Vagina (tissue), 2 donors: Measurements from ENCODE around the gene KMT2C. TPM values are rescaled to one million over a fixed set of nuclear protein-coding genes. Genes with fewer than 3 reads are reported as not detected.

ENCODE experiments used
- DNase-seq, 2 donors: peaks; one replicate each; pipeline ENCODE4 v3.0.0-alpha.2; 2017; ENCODE audit errors: extremely low spot score in 2 of 2
- H3K27ac ChIP-seq: fragments of 200-600 bp; sonication (generic); one replicate; pipeline ENCODE4 v1.5.1; 2019
- H3K27me3 ChIP-seq: fragments of 200-600 bp; sonication (generic); one replicate; pipeline ENCODE4 v1.5.1; 2019
- H3K36me3 ChIP-seq, 2 donors: fragments of 200-600 bp; sonication (generic); one replicate each; pipeline ENCODE4 v1.5.1; 2017 to 2019
- H3K4me1 ChIP-seq: fragments of 200-600 bp; sonication (generic); one replicate; pipeline ENCODE4 v1.5.1; 2019
- H3K4me3 ChIP-seq, 2 donors: fragments of 200-600 bp; sonication (generic); 1 replicate in 1 of 2; 2 replicates in 1 of 2; pipeline ENCODE4 v1.5.1; 2016 to 2019
- H3K9me3 ChIP-seq: fragments of 200-600 bp; sonication (generic); one replicate; pipeline ENCODE4 v1.5.1; 2019
- POLR2A ChIP-seq, 2 donors: fragments of 450-650 bp; IDR thresholded peaks; one replicate each; pipeline ENCODE4 v1.6.1; 2017; ENCODE audit warnings: antibody characterized with exemption in 2 of 2, mild to moderate bottlenecking in 2 of 2, moderate library complexity in 2 of 2
- POLR2AphosphoS5 ChIP-seq, 2 donors: sonication (generic); formaldehyde crosslinking; IDR thresholded peaks; one replicate each; pipeline ENCODE4 v1.9.0; 2017; ENCODE audit warnings: antibody characterized with exemption in 2 of 2, mild to moderate bottlenecking in 2 of 2, low read depth in 1 of 2; ENCODE audit not compliant: insufficient read depth in 1 of 2
- intact Hi-C: fragments of 100-400 bp; cut with DNase I; formaldehyde crosslinking; loops from one replicate; pipeline ENCODE4 v1.15.1; 2023
- total RNA-seq: library from RNA; depleted of rRNA; stranded (reverse); fragments of >200 nt; gene quantifications from one replicate; pipeline ENCODE4 v1.2.3, GENCODE V29; 2016
- TF ChIP-seq, protein P1 (sequence below), 3 experiments: fragments of 450-650 bp in 2 of 3; fragments of 200-600 bp in 1 of 3; sonication (generic) in 1 of 3; IDR thresholded peaks; one replicate each; pipeline ENCODE4 v1.5.1; 2017 to 2019; ENCODE audit warnings: antibody characterized with exemption in 3 of 3, mild to moderate bottlenecking in 2 of 3, moderate library complexity in 2 of 3

Gene KMT2C
- total RNA-seq, 1 donor from 2014 or later = 62.6 TPM

- Histone ChIP-seq H3K4me3 (no peak overlapping the region), H3K9me3 (no peaks in the 10 kb centered on the region), H3K4me1 (no peaks in the 10 kb centered on the region), H3K36me3 (peaks cover 0 to 75% of the 10 kb centered on the region in 2 donors), H3K27ac (no peak overlapping the region), H3K27me3 (no peaks in the 10 kb centered on the region)
- intact Hi-C loops = no loop called here
- TF ChIP-seq POLR2A (IDR thresholded peaks at IDR 0.05) = no peak
- TF ChIP-seq POLR2AphosphoS5 (IDR thresholded peaks at IDR 0.05; ENCODE audit: insufficient read depth in 1 of 2, low read depth in 1 of 2) = no peak
- TF ChIP-seq, protein P1, sequence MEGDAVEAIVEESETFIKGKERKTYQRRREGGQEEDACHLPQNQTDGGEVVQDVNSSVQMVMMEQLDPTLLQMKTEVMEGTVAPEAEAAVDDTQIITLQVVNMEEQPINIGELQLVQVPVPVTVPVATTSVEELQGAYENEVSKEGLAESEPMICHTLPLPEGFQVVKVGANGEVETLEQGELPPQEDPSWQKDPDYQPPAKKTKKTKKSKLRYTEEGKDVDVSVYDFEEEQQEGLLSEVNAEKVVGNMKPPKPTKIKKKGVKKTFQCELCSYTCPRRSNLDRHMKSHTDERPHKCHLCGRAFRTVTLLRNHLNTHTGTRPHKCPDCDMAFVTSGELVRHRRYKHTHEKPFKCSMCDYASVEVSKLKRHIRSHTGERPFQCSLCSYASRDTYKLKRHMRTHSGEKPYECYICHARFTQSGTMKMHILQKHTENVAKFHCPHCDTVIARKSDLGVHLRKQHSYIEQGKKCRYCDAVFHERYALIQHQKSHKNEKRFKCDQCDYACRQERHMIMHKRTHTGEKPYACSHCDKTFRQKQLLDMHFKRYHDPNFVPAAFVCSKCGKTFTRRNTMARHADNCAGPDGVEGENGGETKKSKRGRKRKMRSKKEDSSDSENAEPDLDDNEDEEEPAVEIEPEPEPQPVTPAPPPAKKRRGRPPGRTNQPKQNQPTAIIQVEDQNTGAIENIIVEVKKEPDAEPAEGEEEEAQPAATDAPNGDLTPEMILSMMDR (IDR thresholded peaks at IDR 0.05) = no peak
- DNase-seq = no peak
These were observed 255.8 kb downstream of the KMT2C start for GRCh38 chr7:152180048-152180447.

DNA sequence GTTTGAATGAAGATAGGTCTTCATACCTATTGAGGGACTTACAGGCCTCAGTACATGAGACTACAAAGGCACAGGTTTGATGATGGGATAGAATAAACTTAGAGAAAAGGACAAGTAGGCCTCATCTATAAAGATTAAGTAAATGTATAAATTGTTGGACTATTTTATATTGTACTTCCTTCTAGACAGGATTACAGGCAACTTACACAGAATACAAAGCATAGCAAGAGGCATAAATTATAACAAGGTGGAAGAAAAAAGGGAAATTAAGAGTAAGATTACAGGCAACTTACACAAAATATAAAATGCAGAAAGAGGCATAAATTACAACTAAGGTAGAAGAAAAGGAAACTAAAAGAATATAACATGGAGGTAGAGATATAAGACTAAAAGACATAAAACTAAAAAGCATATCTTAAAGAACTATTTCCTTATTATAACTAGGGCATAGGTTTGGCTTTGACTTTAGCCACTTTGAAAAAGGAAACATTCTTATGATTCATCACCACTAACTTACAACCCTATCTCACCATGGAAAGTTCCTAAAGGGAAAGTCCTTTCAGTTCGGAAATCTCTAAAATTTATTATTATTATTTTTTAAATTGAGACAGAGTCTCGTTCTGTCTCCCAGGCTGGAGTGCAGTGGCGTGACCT lies 257.3 kb downstream of the KMT2C start:
- Histone ChIP-seq H3K36me3 (peaks cover 0 to 78% of the 10 kb centered on the region in 2 donors), H3K4me3 (no peak overlapping the region), H3K27ac (no peak overlapping the region), H3K27me3 (no peaks in the 10 kb centered on the region), H3K4me1 (no peaks in the 10 kb centered on the region), H3K9me3 (no peaks in the 10 kb centered on the region)
- DNase-seq = no peak
- intact Hi-C loops = no loop called here
- TF ChIP-seq, protein P1 (IDR thresholded peaks at IDR 0.05) = no peak
- no peak for TF ChIP-seq POLR2A (IDR thresholded peaks at IDR 0.05)

DNA sequence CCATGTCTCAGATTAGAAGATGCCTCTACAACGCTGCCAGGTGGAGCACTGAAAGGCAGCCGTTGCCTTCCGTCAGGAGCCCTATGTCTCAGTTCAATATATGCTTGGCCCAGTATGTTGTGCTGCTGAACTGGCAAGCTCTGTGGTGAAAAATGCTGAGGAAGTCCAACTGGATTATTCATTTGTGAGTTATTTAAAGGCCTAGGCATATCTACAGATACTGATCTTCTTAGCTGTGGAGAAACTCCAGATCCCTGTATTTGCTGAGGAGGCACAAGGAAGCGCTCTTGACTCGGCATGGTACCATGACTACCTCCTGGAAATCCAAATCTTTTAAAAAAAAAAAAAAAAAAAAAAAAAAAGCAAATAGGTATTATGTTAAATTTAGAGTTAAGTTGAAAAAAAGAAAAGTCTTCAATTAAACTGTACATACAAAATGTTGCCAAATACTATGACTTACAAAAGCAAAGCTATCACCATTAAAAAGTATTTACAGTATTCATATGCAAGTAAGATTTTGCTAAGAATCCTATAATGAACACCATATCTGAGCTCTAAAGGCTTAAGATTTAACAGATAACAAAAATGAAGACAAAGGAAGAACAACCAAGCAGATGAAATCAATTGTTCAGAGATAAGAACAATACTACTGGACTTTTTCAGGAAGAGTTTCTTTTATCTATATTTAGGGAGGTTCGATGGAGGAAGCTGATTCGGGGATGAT lies 258.0 kb downstream of the KMT2C start:
- TF ChIP-seq, protein P1 (IDR thresholded peaks at IDR 0.05) = no peak
- TF ChIP-seq POLR2A (IDR thresholded peaks at IDR 0.05) (no peak), POLR2AphosphoS5 (IDR thresholded peaks at IDR 0.05; ENCODE audit: insufficient read depth in 1 of 2, low read depth in 1 of 2) (no peak)
- no peak overlapping the region for H3K4me3 ChIP-seq
- no peaks in the 10 kb centered on the region for H3K27me3 ChIP-seq
- no peaks in the 10 kb centered on the region for H3K4me1 ChIP-seq
- no peaks in the 10 kb centered on the region for H3K9me3 ChIP-seq
- H3K36me3 ChIP-seq = peaks cover 0 to 79% of the 10 kb centered on the region in 2 donors
- no peak for DNase-seq
- intact Hi-C loops = no loop called here
- no peak overlapping the region for H3K27ac ChIP-seq

DNA sequence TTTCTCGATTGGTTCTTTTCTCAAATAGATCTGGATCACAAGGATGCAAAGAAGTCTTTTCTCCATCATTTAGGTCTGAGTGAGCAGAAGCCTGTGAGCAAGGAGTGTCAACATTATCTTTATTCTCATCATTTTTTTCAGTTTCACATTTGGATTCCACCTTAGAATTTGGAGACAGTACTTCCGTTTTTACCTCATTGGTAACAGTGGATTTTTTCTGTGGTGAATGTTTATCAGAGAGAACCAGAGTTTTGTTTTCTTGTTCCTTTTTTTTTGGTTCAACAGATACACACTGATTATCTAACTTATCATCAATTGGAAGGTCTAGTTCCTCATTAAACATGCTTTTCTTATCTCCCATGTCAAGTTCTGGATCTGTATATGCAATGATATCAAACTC lies 259.0 kb downstream of the KMT2C start:
- TF ChIP-seq POLR2AphosphoS5 (IDR thresholded peaks at IDR 0.05; ENCODE audit: insufficient read depth in 1 of 2, low read depth in 1 of 2) = no peak
- no peak for TF ChIP-seq POLR2A (IDR thresholded peaks at IDR 0.05)
- TF ChIP-seq, protein P1 (IDR thresholded peaks at IDR 0.05) = no peak
- Histone ChIP-seq H3K36me3 (peaks cover 0 to 79% of the 10 kb centered on the region in 2 donors), H3K4me3 (no peak overlapping the region)

More for the DNA sequence above, 259.0 kb downstream of the KMT2C start:
- intact Hi-C loops = no loop called here
- Histone ChIP-seq H3K27ac (no peak overlapping the region), H3K27me3 (no peaks in the 10 kb centered on the region), H3K9me3 (no peaks in the 10 kb centered on the region), H3K4me1 (no peaks in the 10 kb centered on the region)
- DNase-seq = no peak
